Testis (tissue), 2 donors: ENCODE measurements around the gene ZNF18.

Source experiments
- CTCF ChIP-seq, 3 experiments: fragments of 450-650 bp in 2 of 3; fragments of 200-600 bp in 1 of 3; sonication (generic) in 1 of 3; IDR thresholded peaks; one replicate each; pipeline ENCODE4 v1.5.1; 2016 to 2019; ENCODE audit warnings: antibody characterized with exemption in 3 of 3, mild to moderate bottlenecking in 2 of 3, moderate library complexity in 1 of 3
- POLR2A ChIP-seq: fragments of 450-650 bp; IDR thresholded peaks from one replicate; pipeline ENCODE4 v1.6.1; 2017; ENCODE audit warnings: antibody characterized with exemption, mild to moderate bottlenecking, moderate library complexity

- TF ChIP-seq CTCF (IDR thresholded peaks at IDR 0.05) (no peak), POLR2A (no peak)
Observed at GRCh38 chr17:11969565-11969964, 27.7 kb downstream of the ZNF18 start.
